ENCODE results near the gene MYO5B.

MYO5B gene

GRCh38 chr18:50004013-50004412, 190.9 kb downstream of the MYO5B start:
- DNase-seq = no peak

- no peak for DNase-seq
These were observed 192.2 kb downstream of the MYO5B start for GRCh38 chr18:50002781-50003180.

GRCh38 chr18:50000227-50000626, 194.7 kb downstream of the MYO5B start:
- no peak for DNase-seq

- no peak for DNase-seq
These were observed 195.8 kb downstream of the MYO5B start for GRCh38 chr18:49999128-49999527.

GRCh38 chr18:49997558-49997957, 197.4 kb downstream of the MYO5B start:
- DNase-seq = no peak

GRCh38 chr18:49994410-49994809, 200.5 kb downstream of the MYO5B start:
- no peak for DNase-seq

DNA sequence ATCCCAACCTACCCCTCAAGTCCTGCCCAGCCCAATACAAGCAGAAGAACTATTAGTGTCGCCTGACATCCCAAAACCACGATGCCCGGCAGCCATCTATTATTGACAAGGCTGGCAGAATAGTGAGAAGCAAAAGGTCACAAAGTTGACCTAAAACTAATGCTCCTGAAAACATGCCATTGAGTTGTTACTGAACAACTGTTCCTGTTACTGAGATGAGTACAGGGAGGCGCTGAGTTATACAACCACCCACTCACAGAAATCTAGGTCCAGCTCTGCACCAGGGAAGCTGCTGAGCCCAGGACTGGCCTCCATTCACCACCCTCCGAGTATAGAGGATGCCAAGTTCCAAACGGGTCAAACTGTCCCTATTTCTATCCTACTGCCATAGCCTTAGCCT, 201.6 kb downstream of the MYO5B start:
- no peak for DNase-seq

- DNase-seq = no peak
These were observed 206.2 kb downstream of the MYO5B start for GRCh38 chr18:49988733-49989132.

- DNase-seq = no peak
These were observed 206.8 kb downstream of the MYO5B start for GRCh38 chr18:49988101-49988500.

DNA sequence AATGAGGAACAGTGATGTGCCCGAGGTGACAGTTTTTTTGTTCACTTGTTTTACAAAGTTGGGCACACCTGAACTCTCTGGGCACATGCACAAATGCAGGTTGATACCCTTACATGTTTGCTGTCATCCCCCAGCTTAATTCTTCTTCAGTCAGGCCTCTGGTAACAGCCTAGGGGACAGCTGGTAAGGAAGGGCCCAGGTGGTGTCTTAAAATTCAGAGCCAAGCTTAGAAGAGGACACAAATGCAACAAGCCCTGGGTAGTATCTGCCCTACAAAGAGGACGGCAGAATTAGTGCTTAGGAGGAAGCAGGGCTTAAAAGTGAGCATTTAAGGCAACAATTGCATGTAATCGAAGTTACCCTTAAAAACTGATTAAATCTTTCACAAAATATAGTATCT, 209.7 kb downstream of the MYO5B start:
- DNase-seq = no peak

DNA sequence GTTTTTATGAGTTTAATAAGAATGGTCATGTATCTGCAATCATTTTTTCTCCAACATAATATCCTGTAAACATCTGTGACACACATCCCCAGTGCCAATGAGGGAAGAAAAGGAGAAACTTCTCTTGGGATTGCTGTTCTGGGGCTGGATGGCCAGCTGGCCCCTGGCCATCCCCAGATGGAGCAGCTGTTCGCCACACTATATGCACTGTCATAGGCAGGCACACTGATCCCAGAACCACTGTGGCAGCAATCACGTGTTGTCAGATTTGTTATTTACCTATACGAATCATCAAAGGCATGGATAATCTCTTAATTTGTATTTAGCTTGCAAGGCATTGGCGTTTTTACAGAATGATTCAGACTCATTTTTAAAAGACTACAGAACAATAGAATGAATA, 214.1 kb downstream of the MYO5B start:
- DNase-seq = no peak

DNA sequence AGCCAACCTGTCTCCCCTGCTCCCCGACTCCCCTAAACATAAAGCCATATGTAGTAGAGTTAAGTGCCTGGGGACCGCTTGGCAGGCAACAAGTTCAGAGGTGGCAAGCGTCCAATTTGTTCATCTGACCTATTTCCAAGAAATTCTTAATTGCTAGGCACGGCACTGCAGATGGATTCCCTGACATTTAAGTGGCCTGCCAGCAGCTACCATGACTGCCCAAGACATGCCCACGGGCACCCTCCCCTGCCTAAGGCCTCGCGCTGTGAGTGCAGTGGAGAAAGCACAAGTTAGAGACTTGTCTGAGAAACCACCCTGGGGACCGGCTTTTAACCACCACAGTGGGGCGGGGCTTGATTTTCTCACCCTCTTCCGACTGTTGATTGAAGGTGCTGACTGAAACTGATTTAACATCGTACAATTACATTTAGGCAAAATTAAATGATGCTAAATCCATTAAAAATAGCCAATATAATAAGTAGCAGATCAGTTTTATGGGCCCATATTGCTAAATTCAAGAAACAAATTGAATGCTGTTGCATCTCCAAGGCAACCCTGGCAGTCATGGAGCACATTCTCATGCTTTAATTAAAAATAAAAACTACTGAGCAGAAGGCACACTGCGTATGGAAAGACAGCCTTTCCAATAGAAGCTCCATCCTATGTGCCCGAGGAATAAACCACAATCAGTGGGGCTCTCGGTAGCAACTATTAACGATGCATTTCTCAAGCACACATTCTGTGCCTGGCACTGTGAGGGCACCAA, 218.0 kb downstream of the MYO5B start:
- DNase-seq = no peak

GRCh38 chr18:49976001-49976400, 218.9 kb downstream of the MYO5B start:
- no peak for DNase-seq

DNA sequence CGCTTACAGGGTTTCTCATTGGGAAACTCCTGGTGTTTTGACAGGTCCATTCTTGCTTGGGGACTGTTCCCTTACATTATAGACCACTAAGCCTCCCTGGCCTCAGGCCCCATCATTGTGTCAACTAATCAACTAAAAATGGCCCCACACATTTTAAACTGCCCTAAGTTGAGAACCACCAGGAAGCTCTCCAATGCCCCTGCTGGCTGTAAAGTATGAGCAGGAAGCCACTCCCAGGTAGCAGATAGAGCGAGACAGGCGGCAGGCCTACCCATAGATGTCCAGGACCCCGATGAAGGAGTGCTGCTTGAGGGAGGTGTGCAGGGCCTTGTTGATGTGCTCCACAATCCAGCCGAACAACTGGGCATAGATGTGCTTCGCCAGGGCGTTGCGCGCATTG, 220.9 kb downstream of the MYO5B start:
- DNase-seq = no peak

DNA sequence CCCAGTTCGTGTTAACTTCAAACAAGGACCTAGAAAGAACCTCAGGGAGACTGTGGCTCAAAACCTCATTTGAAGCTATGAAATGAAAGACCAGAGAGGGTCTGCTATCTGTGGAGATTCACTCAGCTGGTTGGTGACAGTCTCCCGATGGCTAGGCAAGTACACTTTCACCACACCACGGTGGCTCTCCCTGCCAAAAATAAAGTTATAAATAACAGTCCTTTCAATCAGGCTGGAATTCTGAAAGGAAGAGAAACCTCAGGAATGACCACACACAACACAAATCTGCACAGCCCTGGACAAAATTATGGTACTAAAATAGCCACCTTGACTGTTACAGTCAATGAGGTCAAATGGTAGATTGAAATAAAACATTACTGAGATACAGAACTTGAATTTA, 221.4 kb downstream of the MYO5B start:
- no peak for DNase-seq

- no peak for DNase-seq
These were observed 222.4 kb downstream of the MYO5B start for GRCh38 chr18:49972535-49972934.

DNA sequence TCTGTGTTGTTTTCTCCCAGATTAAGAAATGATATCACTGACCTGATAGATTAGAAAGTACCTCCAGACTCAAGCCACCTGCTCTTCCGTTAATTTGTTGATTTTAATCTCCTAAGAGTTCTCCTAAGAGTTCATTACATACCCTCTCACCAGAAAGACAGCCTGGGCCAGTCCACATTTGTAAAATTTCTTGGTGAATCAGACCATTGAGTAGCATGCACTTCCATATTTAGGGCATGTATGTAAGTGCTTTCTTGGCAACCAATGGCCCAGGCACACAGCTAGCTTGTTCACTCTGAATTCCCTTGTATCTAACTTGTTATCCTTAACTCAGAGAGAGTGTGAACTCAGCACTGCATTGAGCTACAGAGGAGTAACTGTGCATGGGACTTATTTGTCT, 223.5 kb downstream of the MYO5B start:
- no peak for DNase-seq

DNA sequence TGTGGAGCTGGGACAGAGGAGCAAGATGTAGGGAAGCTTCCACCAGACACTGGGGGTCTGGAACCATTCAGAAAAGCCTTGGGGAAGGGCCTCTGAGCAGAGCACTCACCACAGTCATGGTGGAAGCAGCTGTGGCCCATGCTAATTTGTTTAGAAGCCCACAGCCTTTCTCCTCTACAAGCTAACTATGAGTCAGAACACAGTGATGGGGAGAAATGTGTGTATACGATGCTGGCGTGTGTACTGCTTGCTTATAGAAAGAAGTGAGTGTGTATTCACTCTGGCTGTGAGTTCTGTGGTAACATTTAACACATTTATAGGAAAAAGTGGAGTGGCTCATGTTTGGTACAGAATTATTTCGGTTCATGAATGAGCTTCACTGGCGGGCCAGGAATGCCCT, 224.6 kb downstream of the MYO5B start:
- no peak for DNase-seq

GRCh38 chr18:49968644-49969309, 226.2 kb downstream of the MYO5B start:
- no peak for DNase-seq

DNA sequence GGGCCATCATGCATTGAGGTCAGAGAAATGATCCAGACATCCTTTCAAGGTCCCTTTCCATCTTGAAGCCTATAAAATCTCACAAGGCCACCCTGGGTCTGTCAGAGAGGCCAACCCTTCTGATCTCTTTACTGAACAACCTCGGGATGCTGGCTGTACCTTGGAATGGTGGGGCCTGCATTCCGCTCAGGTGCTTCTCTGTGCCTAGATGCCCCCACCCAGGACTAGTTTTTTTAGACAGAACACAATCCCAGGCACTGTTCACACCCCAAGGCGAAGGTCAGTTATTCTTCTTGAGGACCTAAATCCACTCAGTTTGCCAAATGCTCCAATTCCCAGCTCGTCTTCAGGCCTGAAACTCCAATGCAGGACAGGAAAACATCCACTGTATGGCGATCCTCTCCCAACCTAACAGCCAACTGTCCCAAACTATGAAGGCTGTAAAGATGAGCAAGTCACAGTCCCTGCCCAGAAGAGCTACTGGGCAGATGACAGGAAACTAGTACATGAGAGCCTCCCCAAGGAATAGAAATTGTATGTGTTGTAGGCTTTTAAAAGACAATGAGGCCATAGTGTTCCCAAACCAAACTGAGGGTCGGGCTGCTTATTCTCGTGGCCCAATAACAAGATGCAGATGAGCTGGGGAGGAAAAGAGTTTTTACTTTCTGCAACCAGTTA, 227.2 kb downstream of the MYO5B start:
- DNase-seq = no peak

GRCh38 chr18:49967171-49967570, 227.8 kb downstream of the MYO5B start:
- no peak for DNase-seq

DNA sequence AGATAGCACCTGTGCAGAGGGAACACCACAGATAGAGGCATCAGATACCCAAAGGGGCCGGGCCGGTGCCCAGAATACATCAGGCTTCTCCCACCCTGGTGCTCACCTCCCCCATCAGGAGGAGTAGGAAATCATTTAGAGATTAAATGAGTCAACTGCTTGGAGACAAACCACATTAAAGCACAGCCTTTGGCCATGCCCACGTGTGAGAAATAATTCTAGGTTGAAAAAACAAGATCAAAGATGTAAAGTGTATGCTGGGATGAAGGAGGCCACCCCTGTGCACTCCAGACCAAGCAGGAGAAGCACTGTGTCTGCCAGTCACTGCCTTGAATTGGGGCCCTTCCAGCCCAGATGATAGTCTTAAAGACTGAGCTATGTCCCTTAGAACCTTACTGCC, 228.9 kb downstream of the MYO5B start:
- no peak for DNase-seq

DNA sequence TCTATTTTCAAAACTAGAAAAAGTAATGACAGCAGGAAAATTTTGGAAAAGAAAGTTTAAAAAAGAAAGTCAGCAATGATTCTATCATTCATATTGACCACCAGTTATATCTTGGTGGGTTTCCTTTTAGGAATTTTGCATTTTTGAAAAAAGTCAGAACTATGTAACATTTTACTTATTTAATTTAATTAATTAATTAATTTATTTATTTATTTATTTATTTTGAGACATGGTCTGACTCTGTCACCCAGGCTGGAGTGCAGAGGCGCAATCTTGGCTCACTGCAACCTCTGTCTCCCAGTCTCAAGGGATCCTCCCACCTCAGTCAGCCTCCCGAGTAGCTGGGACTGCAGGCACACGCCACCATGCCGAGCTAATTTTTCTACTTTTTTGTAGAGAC, 231.7 kb downstream of the MYO5B start:
- no peak for DNase-seq

DNA sequence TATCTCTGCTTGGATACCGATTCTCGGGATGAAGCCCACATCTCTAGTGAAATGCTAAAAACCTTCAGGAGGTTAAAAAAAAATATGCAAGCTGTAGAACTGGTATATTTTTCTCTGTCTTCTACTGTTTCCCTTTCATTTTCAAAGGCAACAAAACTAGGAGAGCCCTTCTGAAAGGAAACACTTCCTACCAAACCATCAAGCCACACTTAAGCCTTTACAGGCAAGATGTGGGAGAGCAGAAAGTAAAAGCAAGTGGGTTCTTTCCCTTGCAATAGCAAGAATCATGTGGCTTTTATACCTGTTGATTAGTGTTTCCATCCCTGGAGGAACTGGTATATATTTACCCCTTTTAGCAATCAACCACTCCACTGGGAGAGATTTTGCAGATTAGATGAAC, 233.7 kb downstream of the MYO5B start:
- no peak for DNase-seq
